MM.1S (cell line): ENCODE data around the gene CYTH3.

Source experiments
- DNase-seq: peaks from one replicate; pipeline ENCODE4 v3.0.0-alpha.2; 2015
- H2AFZ ChIP-seq: fragments of 300-600 bp; sonication (generic); 2 replicates; pipeline ENCODE4 v1.6.0; 2016; ENCODE audit warnings: antibody characterized with exemption, low read length
- H3F3A ChIP-seq: fragments of 300-600 bp; sonication (generic); 2 replicates; pipeline ENCODE4 v1.6.1; 2016; ENCODE audit warnings: mild to moderate bottlenecking, antibody characterized with exemption, low read length, moderate library complexity, mixed read lengths; ENCODE audit not compliant: insufficient read depth
- H3K27ac ChIP-seq: fragments of 300-600 bp; sonication (generic); 2 replicates; pipeline ENCODE4 v1.5.1; 2016; ENCODE audit warnings: mild to moderate bottlenecking, low read length
- H3K27me3 ChIP-seq: fragments of 300-600 bp; sonication (generic); replicated peaks from 2 replicates; pipeline ENCODE4 v1.6.0; 2016; ENCODE audit warnings: low read length; ENCODE audit not compliant: insufficient read depth
- H3K36me3 ChIP-seq: fragments of 300-600 bp; sonication (generic); replicated peaks from 2 replicates; pipeline ENCODE4 v1.6.1; 2016; ENCODE audit warnings: mild to moderate bottlenecking, low read length, mixed read lengths; ENCODE audit not compliant: insufficient read depth
- H3K4me1 ChIP-seq: fragments of 300-600 bp; sonication (generic); 2 replicates; pipeline ENCODE4 v1.6.1; 2016; ENCODE audit warnings: low read length, mixed read lengths
- H3K4me2 ChIP-seq: fragments of 300-600 bp; sonication (generic); 2 replicates; pipeline ENCODE4 v1.6.0; 2016; ENCODE audit warnings: low read depth, low read length
- H3K4me3 ChIP-seq: fragments of 300-600 bp; sonication (generic); 2 replicates; pipeline ENCODE4 v1.5.1; 2016; ENCODE audit warnings: low read length, mixed read lengths
- H3K79me2 ChIP-seq: fragments of 300-600 bp; sonication (generic); 2 replicates; pipeline ENCODE4 v1.6.1; 2016; ENCODE audit warnings: mixed run types, low read length, mixed read lengths
- H3K9ac ChIP-seq: fragments of 300-600 bp; sonication (generic); 2 replicates; pipeline ENCODE4 v1.6.1; 2016; ENCODE audit warnings: low read length, mixed read lengths
- H3K9me2 ChIP-seq: fragments of 300-600 bp; sonication (generic); replicated peaks from 2 replicates; pipeline ENCODE4 v1.6.1; 2016; ENCODE audit warnings: mild to moderate bottlenecking, low read length, mixed read lengths; ENCODE audit not compliant: insufficient read depth
- H3K9me3 ChIP-seq: fragments of 300-600 bp; sonication (generic); replicated peaks from 2 replicates; pipeline ENCODE4 v1.6.1; 2016; ENCODE audit warnings: mild to moderate bottlenecking, low read length, mixed read lengths; ENCODE audit not compliant: insufficient read depth
- H4K20me1 ChIP-seq: fragments of 300-600 bp; sonication (generic); 2 replicates; pipeline ENCODE4 v1.6.1; 2016; ENCODE audit warnings: mild to moderate bottlenecking, low read length, moderate library complexity, mixed read lengths; ENCODE audit not compliant: insufficient read depth
- CTCF ChIP-seq: fragments of 300-600 bp; sonication (generic); IDR thresholded peaks from 2 replicates; pipeline ENCODE4 v1.5.1; 2016; ENCODE audit warnings: antibody characterized with exemption, low read length, mixed read lengths
- EZH2 ChIP-seq: fragments of 300-600 bp; sonication (generic); optimal IDR thresholded peaks from 2 replicates; pipeline ENCODE3; 2017; ENCODE audit warnings: low read depth, mild to moderate bottlenecking, antibody characterized with exemption, low read length, mixed read lengths
- EZH2phosphoT487 ChIP-seq: fragments of 300-600 bp; sonication (generic); IDR thresholded peaks from 2 replicates; pipeline ENCODE4 v1.6.1; 2018; ENCODE audit warnings: antibody characterized with exemption, low read length

The CYTH3 gene

DNA sequence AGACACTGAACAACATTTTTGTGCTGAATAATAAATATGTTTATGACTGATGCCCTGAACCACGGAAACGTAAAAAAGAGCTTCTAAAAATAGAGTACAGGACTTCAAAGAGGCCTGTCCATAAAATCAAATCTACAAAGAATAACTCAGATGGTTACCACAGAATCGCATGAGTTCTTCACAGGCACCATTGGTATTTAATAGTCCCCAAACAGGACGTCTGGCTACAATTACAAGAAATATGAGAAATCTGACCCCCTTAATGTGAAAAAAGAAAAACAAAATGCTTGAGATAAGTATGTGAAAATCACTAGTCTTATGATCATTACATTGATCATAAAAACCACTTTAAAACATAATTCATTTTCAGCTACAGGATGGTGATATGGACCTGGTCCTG is 20.8 kb downstream of the CYTH3 start:
- Histone ChIP-seq H3K4me3 (no peak overlapping the region), H3K9me2 (no peaks in the 10 kb centered on the region), H3K9ac (no peak overlapping the region), H3F3A (no peaks in the 10 kb centered on the region), H3K27ac (no peak overlapping the region), H3K36me3 (no peaks in the 10 kb centered on the region), H4K20me1 (peaks cover 5% of the 10 kb centered on the region; the same call in 1 of the 2 replicates), H3K4me2 (no peak overlapping the region), H3K79me2 (peaks cover 79% of the 10 kb centered on the region), H2AFZ (no peak overlapping the region), H3K4me1 (peaks cover 13% of the 10 kb centered on the region), H3K9me3 (no peaks in the 10 kb centered on the region), H3K27me3 (no peaks in the 10 kb centered on the region)
- no peak for TF ChIP-seq EZH2phosphoT487
- DNase-seq = no peak

DNA sequence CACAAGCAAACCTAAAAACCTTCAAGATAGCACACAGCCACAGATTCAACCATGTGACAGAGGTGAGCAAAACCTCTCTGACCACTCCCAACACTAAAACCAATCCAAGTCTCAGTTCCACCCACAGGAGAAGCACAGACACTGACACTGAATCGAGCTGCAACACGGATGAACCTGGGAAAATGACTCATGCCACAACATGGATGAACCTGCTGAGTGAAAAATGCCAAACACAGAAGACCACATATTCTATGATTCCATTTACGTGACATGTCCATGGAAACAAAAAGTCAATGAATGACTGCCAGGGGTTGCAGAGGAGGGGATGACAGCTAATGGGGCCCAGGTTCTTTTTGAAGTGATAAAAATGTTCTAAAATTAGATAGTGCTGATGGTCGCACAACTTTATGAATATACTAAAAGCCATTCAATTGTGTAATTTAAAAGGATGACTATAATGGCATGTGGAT is 22.0 kb downstream of the CYTH3 start:
- Histone ChIP-seq H3K27me3 (no peaks in the 10 kb centered on the region), H3K9me3 (no peaks in the 10 kb centered on the region), H4K20me1 (no peaks in the 10 kb centered on the region), H3K4me1 (0 out of 2 replicates have a peak, but pooled peaks cover 6% of the 10 kb centered on the region), H3K9ac (no peak overlapping the region), H3K27ac (no peak overlapping the region), H3K79me2 (peaks cover 79% of the 10 kb centered on the region), H3F3A (no peaks in the 10 kb centered on the region), H2AFZ (no peak overlapping the region), H3K4me2 (no peak overlapping the region), H3K9me2 (no peaks in the 10 kb centered on the region), H3K36me3 (no peaks in the 10 kb centered on the region), H3K4me3 (no peak overlapping the region)
- TF ChIP-seq CTCF = no peak
- TF ChIP-seq EZH2 = no peak
- TF ChIP-seq EZH2phosphoT487 = no peak
- DNase-seq = no peak

- peaks cover 67% of the 10 kb centered on the region for H3K79me2 ChIP-seq
- H3K27ac ChIP-seq = no peak overlapping the region
- no peak overlapping the region for H3K9ac ChIP-seq
Measured at GRCh38 chr7:6249043-6249442, 23.4 kb downstream of the CYTH3 start.

More at GRCh38 chr7:6249043-6249442, 23.4 kb downstream of the CYTH3 start:
- H3F3A ChIP-seq = no peaks in the 10 kb centered on the region
- no peaks in the 10 kb centered on the region for H3K36me3 ChIP-seq
- TF ChIP-seq CTCF = no peak
- no peak for TF ChIP-seq EZH2phosphoT487
- TF ChIP-seq EZH2 = no peak
- H3K9me3 ChIP-seq = no peaks in the 10 kb centered on the region
- H3K9me2 ChIP-seq = no peaks in the 10 kb centered on the region
- no peaks in the 10 kb centered on the region for H4K20me1 ChIP-seq
- no peak overlapping the region for H3K4me3 ChIP-seq
- H3K4me1 ChIP-seq = 0 out of 2 replicates have a peak, but pooled peaks cover 6% of the 10 kb centered on the region
- no peaks in the 10 kb centered on the region for H3K27me3 ChIP-seq
- no peak overlapping the region for H3K4me2 ChIP-seq
- H2AFZ ChIP-seq = no peak overlapping the region
- no peak for DNase-seq
